K562 (cell line): Measurements from ENCODE around the gene ITGB6. TPM values are rescaled to one million over a fixed set of nuclear protein-coding genes. Genes with fewer than 3 reads are reported as not detected.

Experiments
- ATAC-seq: fragments of 200-7000 bp; cut with Tn5 transposase; 3 replicates; pipeline ENCODE4 v1.9.1; 2020; ENCODE audit warnings: moderate library complexity
- BruUV-seq: library from RNA; stranded (reverse); fragments of 400-500 nt; replicated peaks from 2 replicates; lab custom pipeline; 2021; lab: Mats Ljungman, UMichigan
- CTCF ChIA-PET: fragments of 300-600 bp; formaldehyde crosslinking; extraction: SDS; loops from one replicate; lab custom pipeline; 2021; ENCODE audit warnings: low intra/inter-chr PET ratio; lab: Yijun Ruan, JAX
- POLR2A ChIA-PET: fragments of 300-600, 350-650 bp; sonication (Branson Sonifier 250); formaldehyde crosslinking; extraction: SDS; loops from one replicate; lab custom pipeline; 2021; ENCODE audit warnings: antibody characterized with exemption, inconsistent platforms; lab: Yijun Ruan, JAX
- DNase-seq, 4 experiments: peaks; one replicate each; pipeline versions ENCODE4 v3.0.0 to v3.0.0-alpha.2; 2011 to 2018; ENCODE audit warnings: low spot score in 3 of 4, mixed read lengths in 3 of 4; ENCODE audit errors: extremely low read depth in 1 of 4
- FAIRE-seq: peaks from 2 replicates; lab custom pipeline; 2011; peaks lifted over from hg19 to GRCh38; lab: Jason Lieb, UNC
- H2AFZ ChIP-seq: 2 replicates; pipeline ENCODE4 v1.6.0; 2011; ENCODE audit warnings: low read depth, low read length, control low read depth, inconsistent platforms
- H3K27ac ChIP-seq: fragments of 200-600 bp; 3 replicates; pipeline ENCODE4 v1.8.0; 2011; ENCODE audit warnings: low read depth, mild to moderate bottlenecking, control low read depth, inconsistent platforms, low read length, moderate library complexity, mixed read lengths; ENCODE audit errors: extremely low read depth
- H3K27me3 ChIP-seq, 2 experiments: fragments of 300-600 bp in 1 of 2; 2 replicates in 1 of 2; 3 replicates in 1 of 2; pipeline versions ENCODE4 v1.6.0 to v1.8.0; 2011; ENCODE audit warnings: inconsistent platforms in 2 of 2, low read length in 2 of 2, mild to moderate bottlenecking in 1 of 2, mixed read lengths in 1 of 2, moderate library complexity in 1 of 2; ENCODE audit not compliant: control insufficient read depth in 2 of 2, insufficient read depth in 2 of 2
- H3K36me3 ChIP-seq: fragments of 300-600 bp; 3 replicates; pipeline ENCODE4 v1.8.0; 2011; ENCODE audit warnings: mild to moderate bottlenecking, low read length, inconsistent platforms; ENCODE audit not compliant: control insufficient read depth, insufficient read depth
- H3K4me1 ChIP-seq, 2 experiments: fragments of 200-600 bp in 1 of 2; replicated peaks in 1 of 2; 2 replicates in 1 of 2; 3 replicates in 1 of 2; pipeline versions ENCODE4 v1.5.1 to v1.8.0; 2011; ENCODE audit warnings: inconsistent platforms in 2 of 2, low read length in 2 of 2, mild to moderate bottlenecking in 1 of 2, mixed read lengths in 1 of 2, moderate library complexity in 1 of 2; ENCODE audit not compliant: control insufficient read depth in 2 of 2, insufficient read depth in 2 of 2
- H3K4me2 ChIP-seq: 2 replicates; pipeline ENCODE4 v1.6.1; 2011; ENCODE audit warnings: low read length, control low read depth, inconsistent platforms, mixed read lengths; ENCODE audit not compliant: insufficient read depth
- H3K4me3 ChIP-seq: fragments of 200-600 bp; sonication (generic), shearing (Covaris generic); 2 replicates; pipeline ENCODE4 v1.5.1; 2016; ENCODE audit warnings: control low read depth, inconsistent platforms
- H3K79me2 ChIP-seq: fragments of 200-600 bp; 3 replicates; pipeline ENCODE4 v1.8.0; 2011; ENCODE audit warnings: low read length, inconsistent platforms; ENCODE audit not compliant: control insufficient read depth, insufficient read depth
- H3K9ac ChIP-seq, 2 experiments: 2 replicates each; pipeline versions ENCODE4 v1.6.0 to v1.6.1; 2011; ENCODE audit warnings: low read depth in 2 of 2, low read length in 2 of 2, control low read depth in 1 of 2, inconsistent platforms in 1 of 2, mild to moderate bottlenecking in 1 of 2, mixed read lengths in 1 of 2; ENCODE audit not compliant: insufficient read depth in 1 of 2
- H3K9me1 ChIP-seq: one replicate; pipeline ENCODE4 v1.6.0; 2011; ENCODE audit warnings: inconsistent platforms, mild to moderate bottlenecking, low read length, moderate library complexity; ENCODE audit not compliant: control insufficient read depth, insufficient read depth
- H3K9me3 ChIP-seq: replicated peaks from 2 replicates; pipeline ENCODE4 v1.5.1; 2011; ENCODE audit warnings: low read depth, low read length, inconsistent platforms; ENCODE audit not compliant: control insufficient read depth, insufficient read depth
- H4K20me1 ChIP-seq: replicated peaks from 2 replicates; pipeline ENCODE4 v1.6.1; 2011; ENCODE audit warnings: low read length, inconsistent platforms, mixed read lengths; ENCODE audit not compliant: control insufficient read depth, insufficient read depth
- CBFA2T3 ChIP-seq: fragments of 450-650 bp; IDR thresholded peaks from 2 replicates; pipeline ENCODE4 v1.6.1; 2017
- GATAD2A ChIP-seq: fragments of 450-650 bp; IDR thresholded peaks from 2 replicates; pipeline ENCODE4 v1.6.1; 2017
- MEIS2 ChIP-seq: fragments of 450-650 bp; IDR thresholded peaks from 2 replicates; pipeline ENCODE4 v1.6.1; 2014; ENCODE audit warnings: mild to moderate bottlenecking; ENCODE audit not compliant: partially characterized antibody
- RB1 ChIP-seq: fragments of 450-650 bp; IDR thresholded peaks from 2 replicates; pipeline ENCODE4 v1.6.1; 2017; ENCODE audit warnings: low read depth, mild to moderate bottlenecking
- STAT5A ChIP-seq: IDR thresholded peaks from 2 replicates; pipeline ENCODE4 v1.6.1; 2012; ENCODE audit warnings: low read length, inconsistent platforms, borderline replicate concordance
- TAL1 ChIP-seq: fragments of 450-650 bp; IDR thresholded peaks from 2 replicates; pipeline ENCODE4 v1.6.1; 2016; ENCODE audit warnings: mild to moderate bottlenecking
- WGBS: fragments of 100-300 bp; shearing (Covaris generic); methylation state at CpG from one replicate; pipeline ENCODE4 v1.1.6; 2016; ENCODE audit warnings: low coverage, mixed read lengths; ENCODE audit not compliant: insufficient coverage; ENCODE audit errors: missing lambda C conversion rate; 5-methylcytosine and 5-hydroxymethylcytosine counted together
- in situ Hi-C: fragments of 300-500 bp; cut with MboI; formaldehyde crosslinking; loops from 4 replicates; pipeline ENCODE4 v1.15.0; 2018; ENCODE audit warnings: inconsistent platforms, mixed read lengths
- intact Hi-C: fragments of 100-400 bp; cut with micrococcal nuclease; formaldehyde crosslinking; loops from 2 replicates; pipeline ENCODE4 v1.14.2; 2022
- polyA plus RNA-seq, 8 experiments: library from polyadenylated mRNA; depleted of rRNA in 4 of 8; stranded (reverse) in 5 of 8; unstranded in 3 of 8; fragments of >200 nt; fragmentation: Nextera tagmentation in 2 of 8; fragmentation: Illumina TruSeq in 1 of 8; extraction: Ambion mirVana in 2 of 8; extraction: Trizol in 1 of 8; gene quantifications; 2 replicates each; pipeline versions ENCODE4 v1.2.1 to v1.2.3, GENCODE V29; 2011 to 2014; ENCODE audit warnings: inconsistent platforms in 1 of 8, missing spikeins in 1 of 8
- total RNA-seq, 7 experiments: library from RNA; depleted of rRNA in 6 of 7; stranded (reverse); fragments of >200 nt in 6 of 7; fragmentation: Illumina TruSeq in 2 of 7; extraction: Trizol in 2 of 7; gene quantifications; 2 replicates each; pipeline versions ENCODE4 v1.2.1 to v1.2.3, GENCODE V29; 2011 to 2021; ENCODE audit warnings: low replicate concordance in 1 of 7
- TF ChIP-seq, protein P1 (sequence below): fragments of 450-650 bp; IDR thresholded peaks from 2 replicates; pipeline ENCODE4 v1.7.1; 2018; ENCODE audit warnings: mild to moderate bottlenecking, low read depth; ENCODE audit not compliant: partially characterized antibody

ITGB6 gene
- total and polyA plus RNA-seq, 9 of the 15 experiments (the other 6 are each of a cell fraction or from before 2014, with no cell fraction given): 0.18 TPM; not detected in 8

DNA sequence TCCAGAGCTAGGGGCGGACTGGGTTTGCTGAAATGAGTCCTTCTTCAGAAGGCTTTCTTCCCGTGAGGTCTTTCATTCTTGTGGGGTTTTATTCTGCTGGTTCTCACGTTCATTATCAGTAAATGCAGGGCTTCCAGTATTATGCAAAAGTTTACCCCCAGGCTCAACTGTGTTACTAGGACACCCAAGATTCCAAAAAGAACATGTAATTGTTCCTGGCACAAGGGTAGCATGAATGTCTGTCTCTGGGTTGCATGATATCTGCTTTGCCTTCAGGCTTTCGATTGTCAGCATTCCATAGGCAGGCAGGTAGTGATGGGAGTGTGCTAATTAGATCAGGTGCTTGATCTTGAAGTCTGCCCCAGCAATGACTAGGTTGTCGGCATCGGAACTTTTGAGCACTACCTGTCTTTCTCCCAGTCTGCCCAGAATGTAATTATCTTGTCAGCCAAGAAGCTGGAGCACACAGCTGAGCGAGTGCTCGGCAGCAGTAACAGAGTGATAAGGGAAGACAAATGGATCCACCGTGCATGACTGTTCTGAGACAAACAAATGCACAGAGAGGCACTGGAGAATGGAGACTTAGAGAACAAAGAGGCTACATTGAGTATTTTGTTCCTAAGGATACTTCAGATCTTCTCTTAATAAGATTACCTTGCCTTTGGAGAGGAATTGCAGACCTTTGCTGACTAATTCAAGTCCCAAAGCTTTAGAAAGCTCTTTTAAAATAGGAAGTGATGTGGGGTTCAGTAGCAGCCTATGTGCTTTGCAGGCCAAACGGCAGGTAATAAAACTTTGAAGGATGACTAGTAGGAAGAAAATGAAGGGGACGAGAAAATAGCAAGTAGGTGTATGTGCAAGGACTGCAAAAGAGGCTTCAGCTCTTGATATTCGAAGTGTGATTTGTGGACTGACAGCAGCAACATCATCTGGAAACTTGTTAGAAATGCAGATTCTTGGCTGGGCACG is 41.9 kb downstream of the ITGB6 start:
- FAIRE-seq: no peak
- Histone ChIP-seq H3K4me1 (no peaks in the 10 kb centered on the region), H4K20me1 (no peaks in the 10 kb centered on the region), H2AFZ (no peak overlapping the region), H3K27ac (no peak overlapping the region), H3K27me3 (no peaks in the 10 kb centered on the region), H3K36me3 (no peaks in the 10 kb centered on the region), H3K9ac (no peak overlapping the region), H3K9me1 (no peaks in the 10 kb centered on the region), H3K4me3 (no peak overlapping the region), H3K9me3 (no peaks in the 10 kb centered on the region), H3K4me2 (no peak overlapping the region), H3K79me2 (no peaks in the 10 kb centered on the region)
- peak; percentile 53; the same call in 2 of the 3 replicates for ATAC-seq
- TF ChIP-seq MEIS2 (peak; percentile 7), STAT5A (0 out of 2 replicates have a peak, but pooled peaks have one; percentile 22), CBFA2T3 (peak; percentile 49), TAL1 (peak; percentile 19; the same call in 1 of the 2 replicates), GATAD2A (no peak), RB1 (no peak)
- TF ChIP-seq, protein P1, sequence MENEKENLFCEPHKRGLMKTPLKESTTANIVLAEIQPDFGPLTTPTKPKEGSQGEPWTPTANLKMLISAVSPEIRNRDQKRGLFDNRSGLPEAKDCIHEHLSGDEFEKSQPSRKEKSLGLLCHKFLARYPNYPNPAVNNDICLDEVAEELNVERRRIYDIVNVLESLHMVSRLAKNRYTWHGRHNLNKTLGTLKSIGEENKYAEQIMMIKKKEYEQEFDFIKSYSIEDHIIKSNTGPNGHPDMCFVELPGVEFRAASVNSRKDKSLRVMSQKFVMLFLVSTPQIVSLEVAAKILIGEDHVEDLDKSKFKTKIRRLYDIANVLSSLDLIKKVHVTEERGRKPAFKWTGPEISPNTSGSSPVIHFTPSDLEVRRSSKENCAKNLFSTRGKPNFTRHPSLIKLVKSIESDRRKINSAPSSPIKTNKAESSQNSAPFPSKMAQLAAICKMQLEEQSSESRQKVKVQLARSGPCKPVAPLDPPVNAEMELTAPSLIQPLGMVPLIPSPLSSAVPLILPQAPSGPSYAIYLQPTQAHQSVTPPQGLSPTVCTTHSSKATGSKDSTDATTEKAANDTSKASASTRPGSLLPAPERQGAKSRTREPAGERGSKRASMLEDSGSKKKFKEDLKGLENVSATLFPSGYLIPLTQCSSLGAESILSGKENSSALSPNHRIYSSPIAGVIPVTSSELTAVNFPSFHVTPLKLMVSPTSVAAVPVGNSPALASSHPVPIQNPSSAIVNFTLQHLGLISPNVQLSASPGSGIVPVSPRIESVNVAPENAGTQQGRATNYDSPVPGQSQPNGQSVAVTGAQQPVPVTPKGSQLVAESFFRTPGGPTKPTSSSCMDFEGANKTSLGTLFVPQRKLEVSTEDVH: no peak
- intact Hi-C loops (no loop called here), in situ Hi-C loops (no loop called here)
- CTCF ChIA-PET: no interaction called here
- 2% methylated on average over 13 of the region's 13 CpGs for WGBS
- peak in 1 of 4 experiments; percentile 15 for DNase-seq
- BruUV-seq: no TSS peak
- POLR2A ChIA-PET: no interaction called here
